Brain microvascular endothelial cell (primary cell): ENCODE measurements around the gene OR10AD1.
"Not testable (repeated sequence)": the region's sequence is repeated elsewhere in the genome, so short reads cannot be mapped to it uniquely, and the experiment has no call there.

Experiments
- DNase-seq: peaks from one replicate; pipeline ENCODE4 v3.0.0-alpha.2; 2020
- H3K27ac ChIP-seq: fragments of 250-450 bp; sonication (Bioruptor Pico); 2 replicates; pipeline ENCODE4 v1.5.1; 2020; ENCODE audit warnings: mild to moderate bottlenecking, moderate library complexity
- H3K27me3 ChIP-seq: fragments of 250-450 bp; sonication (Bioruptor Pico); replicated peaks from 2 replicates; pipeline ENCODE4 v1.5.1; 2020; ENCODE audit warnings: mild to moderate bottlenecking
- H3K36me3 ChIP-seq: fragments of 250-450 bp; sonication (Bioruptor Pico); replicated peaks from 2 replicates; pipeline ENCODE4 v1.5.1; 2020; ENCODE audit warnings: mild to moderate bottlenecking
- H3K4me3 ChIP-seq: 2 replicates; pipeline ENCODE4 v1.5.1; 2011; ENCODE audit warnings: low read depth, mild to moderate bottlenecking, control low read depth, low read length, moderate library complexity
- in situ Hi-C: cut with HindIII; loops from 2 replicates; pipeline ENCODE4 v1.10.0; 2017; ENCODE audit warnings: low sequenced_read_pairs, low pct_ligation_motif_present
- TF ChIP-seq, protein P1 (sequence below): IDR thresholded peaks from 2 replicates; pipeline ENCODE4 v1.5.1; 2011; ENCODE audit warnings: low read depth, mild to moderate bottlenecking, moderate library complexity, low read length, control low read depth, inconsistent platforms; ENCODE audit errors: missing control alignments

Gene OR10AD1

DNA sequence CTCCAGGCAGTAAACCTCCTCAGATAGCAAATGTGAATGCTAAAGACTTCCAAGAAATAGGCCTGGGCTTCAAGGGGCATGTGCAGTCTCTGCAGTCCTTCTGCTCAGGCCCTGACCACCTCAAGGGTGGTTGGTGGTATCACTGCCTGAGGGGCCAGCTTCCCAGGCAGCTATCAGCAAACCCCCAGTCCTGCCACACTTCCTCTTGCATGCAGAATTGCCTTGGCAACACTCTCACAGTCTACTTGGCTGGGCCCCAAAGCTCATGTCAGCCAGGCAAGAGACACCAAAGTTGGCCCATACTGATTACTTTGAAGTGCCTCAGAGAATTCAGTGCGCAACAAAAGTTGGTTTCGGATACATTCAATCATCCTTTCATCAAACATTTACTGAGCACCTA is 42.3 kb downstream of the OR10AD1 start:
- no peak overlapping the region for H3K4me3 ChIP-seq
- TF ChIP-seq, protein P1, sequence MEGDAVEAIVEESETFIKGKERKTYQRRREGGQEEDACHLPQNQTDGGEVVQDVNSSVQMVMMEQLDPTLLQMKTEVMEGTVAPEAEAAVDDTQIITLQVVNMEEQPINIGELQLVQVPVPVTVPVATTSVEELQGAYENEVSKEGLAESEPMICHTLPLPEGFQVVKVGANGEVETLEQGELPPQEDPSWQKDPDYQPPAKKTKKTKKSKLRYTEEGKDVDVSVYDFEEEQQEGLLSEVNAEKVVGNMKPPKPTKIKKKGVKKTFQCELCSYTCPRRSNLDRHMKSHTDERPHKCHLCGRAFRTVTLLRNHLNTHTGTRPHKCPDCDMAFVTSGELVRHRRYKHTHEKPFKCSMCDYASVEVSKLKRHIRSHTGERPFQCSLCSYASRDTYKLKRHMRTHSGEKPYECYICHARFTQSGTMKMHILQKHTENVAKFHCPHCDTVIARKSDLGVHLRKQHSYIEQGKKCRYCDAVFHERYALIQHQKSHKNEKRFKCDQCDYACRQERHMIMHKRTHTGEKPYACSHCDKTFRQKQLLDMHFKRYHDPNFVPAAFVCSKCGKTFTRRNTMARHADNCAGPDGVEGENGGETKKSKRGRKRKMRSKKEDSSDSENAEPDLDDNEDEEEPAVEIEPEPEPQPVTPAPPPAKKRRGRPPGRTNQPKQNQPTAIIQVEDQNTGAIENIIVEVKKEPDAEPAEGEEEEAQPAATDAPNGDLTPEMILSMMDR = no peak
- H3K36me3 ChIP-seq = no peaks in the 10 kb centered on the region
- no peak overlapping the region for H3K27ac ChIP-seq
- in situ Hi-C loops = no loop called here
- H3K27me3 ChIP-seq = no peaks in the 10 kb centered on the region
- DNase-seq = no peak

DNA sequence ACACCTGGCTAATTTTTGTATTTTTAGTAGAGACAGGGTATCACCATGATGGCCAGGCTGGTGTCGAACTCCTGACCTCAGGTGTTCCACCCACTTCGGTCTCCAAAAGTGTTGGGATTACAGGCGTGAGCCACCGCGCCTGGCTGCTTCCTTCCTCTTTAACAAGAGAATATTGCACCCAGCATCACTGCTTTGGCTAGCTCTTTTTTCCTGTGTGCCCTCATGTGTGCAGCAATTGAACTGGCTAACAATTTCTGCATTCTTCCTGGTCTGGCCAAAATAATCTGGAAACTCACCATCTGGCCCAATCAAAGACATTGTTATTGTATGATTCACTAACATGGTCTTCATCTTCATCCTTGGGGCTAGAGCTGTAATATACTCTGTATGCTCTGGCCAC is 43.0 kb downstream of the OR10AD1 start:
- no peaks in the 10 kb centered on the region for H3K36me3 ChIP-seq
- H3K27ac ChIP-seq = no peak overlapping the region
- no peak overlapping the region for H3K4me3 ChIP-seq
- in situ Hi-C loops = no loop called here
- no peaks in the 10 kb centered on the region for H3K27me3 ChIP-seq
- no peak for DNase-seq
- TF ChIP-seq, protein P1 = no peak

DNA sequence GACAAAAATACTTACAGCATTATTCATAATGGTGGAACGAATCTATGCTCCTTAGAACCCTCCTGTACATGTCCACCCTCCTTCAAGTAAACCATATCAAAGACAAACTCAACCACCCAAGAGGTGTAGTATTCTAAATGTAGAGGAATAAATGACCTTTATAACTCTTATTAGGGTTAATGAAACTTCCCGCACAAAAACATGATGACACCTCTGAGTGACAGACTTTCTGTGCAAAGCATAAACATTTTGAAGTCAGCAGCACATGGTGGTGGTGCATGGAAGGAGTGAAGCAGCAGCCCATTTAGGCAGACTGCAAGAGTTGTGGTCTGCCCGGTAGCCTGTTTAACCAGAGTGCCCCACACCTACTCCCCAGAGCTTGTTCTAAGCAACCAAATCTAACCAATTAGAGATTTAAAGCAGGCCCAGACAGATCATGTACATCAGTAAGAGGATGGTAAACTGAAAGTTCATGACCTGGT is 45.2 kb downstream of the OR10AD1 start:
- peak overlapping the region; percentile 99 for H3K4me3 ChIP-seq
- TF ChIP-seq, protein P1 = no peak
- peaks cover 3% of the 10 kb centered on the region for H3K36me3 ChIP-seq
- in situ Hi-C loops = no loop called here
- no peaks in the 10 kb centered on the region for H3K27me3 ChIP-seq
- H3K27ac ChIP-seq = peak overlapping the region; percentile 20
- no peak for DNase-seq

DNA sequence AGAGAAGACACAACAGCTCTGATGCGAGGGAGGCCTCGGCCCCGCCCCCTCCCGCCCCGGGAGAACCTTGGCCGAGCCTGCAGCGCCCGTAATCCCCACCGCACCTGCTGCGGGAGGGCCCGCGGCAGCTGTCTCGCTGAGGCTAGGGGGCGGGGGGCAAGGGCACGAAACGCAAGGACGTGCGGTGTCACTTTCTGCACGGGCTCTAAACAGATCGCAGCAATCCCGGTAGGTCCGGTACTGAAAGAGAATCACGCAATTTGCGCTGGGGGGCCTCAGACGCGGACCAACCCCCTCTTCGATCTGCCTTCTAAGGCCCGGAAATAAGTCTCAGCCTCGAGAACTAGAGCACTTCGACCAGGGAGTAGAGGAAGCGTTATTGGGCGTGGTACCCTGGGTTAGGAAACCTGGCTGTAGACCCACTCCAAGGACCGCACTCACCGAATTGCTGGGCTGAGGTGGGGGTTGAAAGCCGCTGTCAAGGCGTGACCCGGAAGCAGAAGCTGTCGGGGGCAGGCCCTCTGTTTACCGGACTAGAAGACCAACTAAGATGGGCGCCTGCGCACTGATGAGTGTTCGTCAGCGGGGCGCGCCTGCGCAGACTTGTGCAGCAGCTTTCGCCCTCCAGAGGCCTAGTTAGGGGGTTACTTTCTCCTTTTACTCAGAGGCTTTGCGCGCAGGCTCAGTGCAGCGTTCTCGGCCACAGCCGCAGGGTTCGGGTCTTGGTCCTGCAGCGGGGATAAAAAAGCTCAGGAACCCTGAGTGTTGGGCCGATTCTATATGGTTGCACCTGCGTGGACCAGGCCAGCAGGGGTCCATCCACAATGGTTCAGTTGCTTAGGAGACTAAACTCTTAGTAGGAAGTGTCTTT is 45.8 kb downstream of the OR10AD1 start, which contains the start of gene ASB8:
Gene ASB8 (minus strand): TSS at position 498 of the 871 bp plus-strand sequence. CDS start 4,019 bp downstream, outside the sequence.
- Histone ChIP-seq H3K27me3 (no peaks in the 10 kb centered on the region), H3K4me3 (peak within 1 kb of the TSS; percentile 99), H3K36me3 (peaks cover 3% of the 10 kb centered on the region), H3K27ac (peak within 1 kb of the TSS; percentile 20)
- DNase-seq = peak; percentile 98
- TF ChIP-seq, protein P1 = peak; percentile 65
- in situ Hi-C loops = no loop called here

DNA sequence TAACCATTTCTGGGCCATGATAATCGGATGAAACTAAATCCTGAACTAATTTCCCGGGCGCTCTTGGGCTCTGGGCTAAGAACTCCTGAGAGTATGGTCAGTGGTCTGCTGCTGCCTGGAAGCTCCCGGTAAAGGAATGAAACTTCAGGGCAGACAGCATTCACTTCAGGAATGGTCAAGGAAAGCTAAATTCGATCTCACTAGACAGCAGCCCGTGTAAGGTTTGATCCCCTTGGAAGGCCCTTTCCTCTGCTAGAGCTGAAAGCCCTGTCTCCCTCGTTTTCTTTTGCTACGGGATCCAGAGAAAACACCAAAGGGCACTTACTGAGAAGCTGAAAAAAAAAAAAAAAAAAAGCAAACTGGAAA is 46.5 kb downstream of the OR10AD1 start:
- TF ChIP-seq, protein P1 = no peak
- H3K36me3 ChIP-seq = peaks cover 4% of the 10 kb centered on the region
- in situ Hi-C loops = no loop called here
- H3K27ac ChIP-seq = no peak overlapping the region
- no peak for DNase-seq
- peak overlapping the region; percentile 99 for H3K4me3 ChIP-seq
- H3K27me3 ChIP-seq = no peaks in the 10 kb centered on the region

DNA sequence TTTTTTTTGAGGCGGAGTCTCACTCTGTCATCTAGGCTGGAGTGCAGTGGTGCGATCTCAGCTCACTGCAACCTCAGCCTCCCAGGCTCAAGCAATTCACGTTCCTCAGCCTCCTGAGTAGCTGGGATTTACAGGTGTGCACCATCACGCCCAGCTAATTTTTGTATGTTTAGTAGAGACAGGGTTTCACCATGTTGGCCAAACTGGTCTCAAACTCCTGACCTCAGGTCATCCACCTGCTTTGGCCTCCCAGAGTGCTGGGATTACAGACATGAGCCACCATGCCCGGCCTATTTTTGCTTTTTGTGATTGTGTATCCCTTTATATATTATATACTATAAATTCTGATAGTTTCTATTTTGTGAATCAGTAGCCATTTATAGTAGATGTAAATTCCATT is 47.3 kb downstream of the OR10AD1 start:
- H3K27me3 ChIP-seq, DNase-seq, H3K4me3 ChIP-seq, in situ Hi-C loops, H3K27ac ChIP-seq: not testable (repeated sequence)
- peaks cover 12% of the 10 kb centered on the region for H3K36me3 ChIP-seq
